PC-3 (cell line): ENCODE results near the gene ZFPM1. TPM values are rescaled to one million over a fixed set of nuclear protein-coding genes. Genes with fewer than 3 reads are reported as not detected.

ENCODE experiments used
- ATAC-seq: fragments of 200-7000 bp; cut with Tn5 transposase; 2 replicates; pipeline ENCODE4 v1.9.1; 2020; ENCODE audit warnings: mild to moderate bottlenecking, moderate library complexity
- BruUV-seq: library from RNA; stranded (reverse); fragments of 400-500 nt; replicated peaks from 2 replicates; lab custom pipeline; 2021; lab: Mats Ljungman, UMichigan
- CTCF ChIA-PET: fragments of 300-600 bp; sonication (Branson Sonifier 250); formaldehyde crosslinking; loops from one replicate; lab custom pipeline; 2022; ENCODE audit warnings: antibody characterized with exemption; lab: Charles Lee
- POLR2A ChIA-PET: fragments of 300-600 bp; sonication (Branson Sonifier 250); formaldehyde crosslinking; loops from one replicate; lab custom pipeline; 2022; ENCODE audit warnings: antibody characterized with exemption; ENCODE audit not compliant: unreplicated experiment; lab: Charles Lee
- DNase-seq: peaks from one replicate; pipeline ENCODE4 v3.0.0-alpha.2; 2015
- H2AFZ ChIP-seq: fragments of 300-600 bp; sonication (generic); 2 replicates; pipeline ENCODE4 v1.6.0; 2016; ENCODE audit warnings: antibody characterized with exemption, low read length
- H3F3A ChIP-seq: fragments of 300-600 bp; sonication (generic); one replicate; pipeline ENCODE4 v1.6.0; 2017; ENCODE audit warnings: antibody characterized with exemption, low read length, control low read depth, mild to moderate bottlenecking; ENCODE audit not compliant: unreplicated experiment
- H3K27ac ChIP-seq: fragments of 300-600 bp; sonication (generic); 2 replicates; pipeline ENCODE4 v1.5.1; 2016; ENCODE audit warnings: mild to moderate bottlenecking, low read length
- H3K27me3 ChIP-seq: fragments of 300-600 bp; sonication (generic); 2 replicates; pipeline ENCODE4 v1.6.1; 2016; ENCODE audit warnings: low read length, mixed read lengths
- H3K36me3 ChIP-seq: fragments of 300-600 bp; sonication (generic); 2 replicates; pipeline ENCODE4 v1.6.1; 2016; ENCODE audit warnings: low read depth, mixed run types, low read length, mixed read lengths
- H3K4me1 ChIP-seq: fragments of 300-600 bp; sonication (generic); 2 replicates; pipeline ENCODE4 v1.5.1; 2016; ENCODE audit warnings: low read length; ENCODE audit not compliant: insufficient read depth
- H3K4me2 ChIP-seq: fragments of 300-600 bp; sonication (generic); 2 replicates; pipeline ENCODE4 v1.6.0; 2016; ENCODE audit warnings: low read length
- H3K4me3 ChIP-seq: fragments of 300-600 bp; sonication (generic); 2 replicates; pipeline ENCODE4 v1.5.1; 2016; ENCODE audit warnings: mild to moderate bottlenecking, low read length, mixed read lengths
- H3K79me2 ChIP-seq: fragments of 300-600 bp; sonication (generic); 2 replicates; pipeline ENCODE4 v1.6.1; 2017; ENCODE audit warnings: low read length, mixed read lengths
- H3K9ac ChIP-seq: fragments of 300-600 bp; sonication (generic); 2 replicates; pipeline ENCODE4 v1.6.0; 2016; ENCODE audit warnings: mild to moderate bottlenecking, low read length
- H3K9me2 ChIP-seq: fragments of 300-600 bp; sonication (generic); replicated peaks from 2 replicates; pipeline ENCODE4 v1.6.1; 2016; ENCODE audit warnings: mixed run types, low read length, mixed read lengths
- H3K9me3 ChIP-seq: fragments of 300-600 bp; sonication (generic); 2 replicates; pipeline ENCODE4 v1.6.1; 2016; ENCODE audit warnings: low read length, mixed read lengths
- H4K20me1 ChIP-seq: fragments of 300-600 bp; sonication (generic); 2 replicates; pipeline ENCODE4 v1.6.1; 2016; ENCODE audit warnings: low read length, mixed read lengths
- EZH2 ChIP-seq: fragments of 300-600 bp; sonication (generic); IDR thresholded peaks from one replicate; pipeline ENCODE4 v1.6.1; 2017; ENCODE audit warnings: antibody characterized with exemption, mild to moderate bottlenecking, low read length; ENCODE audit not compliant: unreplicated experiment
- EZH2phosphoT487 ChIP-seq: fragments of 300-600 bp; sonication (generic); IDR thresholded peaks from 2 replicates; pipeline ENCODE4 v1.6.1; 2018; ENCODE audit warnings: mild to moderate bottlenecking, antibody characterized with exemption, low read length, borderline replicate concordance
- intact Hi-C: fragments of 100-400 bp; cut with micrococcal nuclease; formaldehyde crosslinking; loops from 2 replicates; pipeline ENCODE4 v1.9.0; 2023
- total RNA-seq: library from RNA; depleted of rRNA; stranded (reverse); fragments of >200 nt; gene quantifications from 2 replicates; pipeline ENCODE4 v1.2.3, GENCODE V29; 2014
- TF ChIP-seq, protein P1 (sequence below): fragments of 300-600 bp; sonication (generic); conservative IDR thresholded peaks from 2 replicates; pipeline ENCODE4 v1.5.1; 2017; ENCODE audit warnings: antibody characterized with exemption, low read depth, mild to moderate bottlenecking, low read length

ZFPM1 gene
- total RNA-seq, 1 experiment from 2014 or later: 4.6 TPM

- Histone ChIP-seq H3K27ac (no peak overlapping the region), H3K27me3 (peaks cover 10% of the 10 kb centered on the region), H3F3A (no peaks in the 10 kb centered on the region), H3K36me3 (no peaks in the 10 kb centered on the region), H3K79me2 (peaks cover 9% of the 10 kb centered on the region; the same call in 1 of the 2 replicates), H4K20me1 (no peaks in the 10 kb centered on the region), H3K4me1 (0 out of 2 replicates have a peak, but pooled peaks cover 6% of the 10 kb centered on the region), H3K9ac (no peak overlapping the region), H3K4me2 (no peak overlapping the region), H2AFZ (no peak overlapping the region), H3K9me2 (no peaks in the 10 kb centered on the region), H3K9me3 (no peaks in the 10 kb centered on the region), H3K4me3 (no peak overlapping the region)
- no TSS peak for BruUV-seq
- ChIA-PET POLR2A (no interaction called here), CTCF (no interaction called here)
- TF ChIP-seq EZH2: no peak
- TF ChIP-seq EZH2phosphoT487: no peak
- TF ChIP-seq, protein P1, sequence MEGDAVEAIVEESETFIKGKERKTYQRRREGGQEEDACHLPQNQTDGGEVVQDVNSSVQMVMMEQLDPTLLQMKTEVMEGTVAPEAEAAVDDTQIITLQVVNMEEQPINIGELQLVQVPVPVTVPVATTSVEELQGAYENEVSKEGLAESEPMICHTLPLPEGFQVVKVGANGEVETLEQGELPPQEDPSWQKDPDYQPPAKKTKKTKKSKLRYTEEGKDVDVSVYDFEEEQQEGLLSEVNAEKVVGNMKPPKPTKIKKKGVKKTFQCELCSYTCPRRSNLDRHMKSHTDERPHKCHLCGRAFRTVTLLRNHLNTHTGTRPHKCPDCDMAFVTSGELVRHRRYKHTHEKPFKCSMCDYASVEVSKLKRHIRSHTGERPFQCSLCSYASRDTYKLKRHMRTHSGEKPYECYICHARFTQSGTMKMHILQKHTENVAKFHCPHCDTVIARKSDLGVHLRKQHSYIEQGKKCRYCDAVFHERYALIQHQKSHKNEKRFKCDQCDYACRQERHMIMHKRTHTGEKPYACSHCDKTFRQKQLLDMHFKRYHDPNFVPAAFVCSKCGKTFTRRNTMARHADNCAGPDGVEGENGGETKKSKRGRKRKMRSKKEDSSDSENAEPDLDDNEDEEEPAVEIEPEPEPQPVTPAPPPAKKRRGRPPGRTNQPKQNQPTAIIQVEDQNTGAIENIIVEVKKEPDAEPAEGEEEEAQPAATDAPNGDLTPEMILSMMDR: no peak
- intact Hi-C loops: no loop called here
- DNase-seq (no peak), ATAC-seq (no peak)
Measured at GRCh38 chr16:88537859-88538258, 84.8 kb downstream of the ZFPM1 start.

GRCh38 chr16:88538366-88539060 lies 85.4 kb downstream of the ZFPM1 start:
- intact Hi-C loops: no loop called here
- ChIA-PET POLR2A (no interaction called here), CTCF (no interaction called here)
- Histone ChIP-seq H3K9ac (no peak overlapping the region), H3K79me2 (peaks cover 9% of the 10 kb centered on the region; the same call in 1 of the 2 replicates), H3K9me2 (no peaks in the 10 kb centered on the region), H3K27ac (no peak overlapping the region), H3K36me3 (no peaks in the 10 kb centered on the region), H3F3A (no peaks in the 10 kb centered on the region), H3K4me1 (0 out of 2 replicates have a peak, but pooled peaks cover 6% of the 10 kb centered on the region), H3K4me3 (no peak overlapping the region), H3K27me3 (peaks cover 10% of the 10 kb centered on the region), H2AFZ (no peak overlapping the region), H4K20me1 (no peaks in the 10 kb centered on the region), H3K9me3 (no peaks in the 10 kb centered on the region), H3K4me2 (no peak overlapping the region)
- BruUV-seq: no TSS peak
- ATAC-seq (no peak), DNase-seq (no peak)
- TF ChIP-seq EZH2phosphoT487: no peak
- TF ChIP-seq, protein P1: no peak
- TF ChIP-seq EZH2: no peak

GRCh38 chr16:88539261-88539651 lies 86.2 kb downstream of the ZFPM1 start:
- ChIA-PET CTCF (no interaction called here), POLR2A (no interaction called here)
- intact Hi-C loops: no loop called here
- Histone ChIP-seq H3K4me1 (0 out of 2 replicates have a peak, but pooled peaks cover 6% of the 10 kb centered on the region), H3K27ac (no peak overlapping the region), H3K4me2 (no peak overlapping the region), H3K27me3 (peaks cover 10% of the 10 kb centered on the region), H3F3A (no peaks in the 10 kb centered on the region), H3K9me2 (no peaks in the 10 kb centered on the region), H4K20me1 (no peaks in the 10 kb centered on the region), H3K9me3 (no peaks in the 10 kb centered on the region), H2AFZ (no peak overlapping the region), H3K4me3 (no peak overlapping the region), H3K79me2 (peaks cover 9% of the 10 kb centered on the region; the same call in 1 of the 2 replicates), H3K9ac (no peak overlapping the region), H3K36me3 (no peaks in the 10 kb centered on the region)
- TF ChIP-seq, protein P1: no peak
- no peak for TF ChIP-seq EZH2
- TF ChIP-seq EZH2phosphoT487: no peak
- ATAC-seq: no peak
- DNase-seq: no peak
- no TSS peak for BruUV-seq
